Endothelial cell of umbilical vein (primary cell): Measurements from ENCODE around the gene PTPN13.
"Not testable (repeated sequence)": the region's sequence is repeated elsewhere in the genome, so short reads cannot be mapped to it uniquely, and the experiment has no call there.

ENCODE experiments used
- CTCF ChIP-seq, 2 donors: IDR thresholded peaks; 1 replicate in 1 of 2; 2 replicates in 1 of 2; pipeline ENCODE4 v1.5.1; 2011; ENCODE audit warnings: low read length in 2 of 2, mild to moderate bottlenecking in 2 of 2, moderate library complexity in 2 of 2, control low read depth in 1 of 2, inconsistent platforms in 1 of 2, low read depth in 1 of 2; ENCODE audit not compliant: insufficient read depth in 1 of 2; ENCODE audit errors: extremely low read depth in 1 of 2
- EZH2 ChIP-seq: IDR thresholded peaks from 2 replicates; pipeline ENCODE4 v1.6.1; 2012; ENCODE audit warnings: borderline replicate concordance, low read depth, mild to moderate bottlenecking, moderate library complexity, low read length, inconsistent platforms; ENCODE audit not compliant: severe bottlenecking
- FOS ChIP-seq: IDR thresholded peaks from 2 replicates; pipeline ENCODE4 v1.6.1; 2011; ENCODE audit warnings: mild to moderate bottlenecking, low read length, moderate library complexity, borderline replicate concordance; ENCODE audit not compliant: insufficient read depth
- POLR2A ChIP-seq: IDR thresholded peaks from 2 replicates; pipeline ENCODE4 v1.6.1; 2012; ENCODE audit warnings: low read depth, mild to moderate bottlenecking, control low read depth, low read length
- POLR2AphosphoS5 ChIP-seq: IDR thresholded peaks from 2 replicates; pipeline ENCODE4 v1.6.1; 2012; ENCODE audit warnings: low read depth, mild to moderate bottlenecking, control low read depth, low read length, moderate library complexity; ENCODE audit not compliant: insufficient read depth
- TF ChIP-seq, protein P1 (sequence below): IDR thresholded peaks from 2 replicates; pipeline ENCODE4 v1.6.1; 2011; ENCODE audit not compliant: insufficient read depth, insufficient read length

DNA sequence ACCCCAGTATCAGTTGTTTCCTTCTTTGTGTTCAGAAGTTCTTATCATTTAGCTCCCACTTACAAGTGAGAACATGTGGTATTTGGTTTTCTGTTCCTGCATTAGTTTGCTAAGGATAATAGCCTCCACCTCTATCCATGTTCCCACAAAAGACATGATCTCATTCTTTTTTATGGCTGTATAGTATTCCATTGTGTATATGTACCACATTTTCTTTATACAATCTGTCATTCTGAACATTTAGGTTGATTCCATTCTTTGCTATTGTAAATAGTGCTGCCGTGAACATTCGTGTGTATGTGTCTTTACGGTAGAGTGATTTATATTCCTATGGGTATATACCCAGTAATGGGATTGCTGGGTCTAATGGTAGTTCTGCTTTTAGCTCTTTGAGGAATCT is 125.0 kb downstream of the PTPN13 start:
- TF ChIP-seq, protein P1, sequence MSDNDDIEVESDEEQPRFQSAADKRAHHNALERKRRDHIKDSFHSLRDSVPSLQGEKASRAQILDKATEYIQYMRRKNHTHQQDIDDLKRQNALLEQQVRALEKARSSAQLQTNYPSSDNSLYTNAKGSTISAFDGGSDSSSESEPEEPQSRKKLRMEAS: not testable (repeated sequence)
- TF ChIP-seq CTCF (IDR thresholded peaks at IDR 0.05; ENCODE audit: extremely low read depth in 1 of 2, insufficient read depth in 1 of 2, low read depth in 1 of 2, low read length in 2 of 2); POLR2A; EZH2; FOS; POLR2AphosphoS5: not testable (repeated sequence)
